Fibroblast of the aortic adventitia (primary cell): ENCODE data around the gene MYO1C. TPM values are rescaled to one million over a fixed set of nuclear protein-coding genes. Genes with fewer than 3 reads are reported as not detected.

Source experiments
- DNase-seq: peaks from one replicate; pipeline ENCODE4 v3.0.0-alpha.2; 2010; ENCODE audit warnings: low read depth
- H3K4me3 ChIP-seq: 2 replicates; pipeline ENCODE4 v1.5.1; 2011; ENCODE audit warnings: low read depth, mild to moderate bottlenecking, control low read depth, low read length, moderate library complexity
- total RNA-seq: library from RNA; depleted of rRNA; stranded (reverse); fragments of >200 nt; gene quantifications from 2 replicates; pipeline ENCODE4 v1.2.3, GENCODE V29; 2012; ENCODE audit warnings: low replicate concordance
- TF ChIP-seq, protein P1 (sequence below): IDR thresholded peaks from 2 replicates; pipeline ENCODE4 v1.5.1; 2011; ENCODE audit warnings: mild to moderate bottlenecking, low read length, control low read depth, inconsistent platforms; ENCODE audit not compliant: insufficient read depth

The MYO1C gene
- total RNA-seq, 1 donor = 139 TPM

DNA sequence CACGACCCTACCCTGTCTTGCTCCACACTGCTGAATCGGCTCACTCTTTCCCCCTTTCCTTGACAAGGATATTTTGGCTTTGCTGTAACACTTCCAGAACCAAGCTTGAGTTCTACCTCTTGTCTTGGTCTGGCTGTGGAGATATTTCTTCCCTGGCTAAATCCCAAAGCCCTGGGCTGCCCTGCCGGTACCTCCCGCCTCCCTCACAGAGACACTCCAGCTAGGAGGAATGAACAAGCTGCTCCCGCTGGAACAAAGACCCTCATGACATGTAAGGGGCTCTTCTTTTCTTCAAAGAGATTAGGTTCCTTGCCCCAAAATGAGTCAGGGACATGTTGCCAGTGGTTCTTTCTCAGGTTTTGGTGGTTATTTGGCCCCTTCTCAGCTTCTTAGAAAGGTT is 13.1 kb upstream of the MYO1C start:
- TF ChIP-seq, protein P1, sequence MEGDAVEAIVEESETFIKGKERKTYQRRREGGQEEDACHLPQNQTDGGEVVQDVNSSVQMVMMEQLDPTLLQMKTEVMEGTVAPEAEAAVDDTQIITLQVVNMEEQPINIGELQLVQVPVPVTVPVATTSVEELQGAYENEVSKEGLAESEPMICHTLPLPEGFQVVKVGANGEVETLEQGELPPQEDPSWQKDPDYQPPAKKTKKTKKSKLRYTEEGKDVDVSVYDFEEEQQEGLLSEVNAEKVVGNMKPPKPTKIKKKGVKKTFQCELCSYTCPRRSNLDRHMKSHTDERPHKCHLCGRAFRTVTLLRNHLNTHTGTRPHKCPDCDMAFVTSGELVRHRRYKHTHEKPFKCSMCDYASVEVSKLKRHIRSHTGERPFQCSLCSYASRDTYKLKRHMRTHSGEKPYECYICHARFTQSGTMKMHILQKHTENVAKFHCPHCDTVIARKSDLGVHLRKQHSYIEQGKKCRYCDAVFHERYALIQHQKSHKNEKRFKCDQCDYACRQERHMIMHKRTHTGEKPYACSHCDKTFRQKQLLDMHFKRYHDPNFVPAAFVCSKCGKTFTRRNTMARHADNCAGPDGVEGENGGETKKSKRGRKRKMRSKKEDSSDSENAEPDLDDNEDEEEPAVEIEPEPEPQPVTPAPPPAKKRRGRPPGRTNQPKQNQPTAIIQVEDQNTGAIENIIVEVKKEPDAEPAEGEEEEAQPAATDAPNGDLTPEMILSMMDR = no peak
- DNase-seq = no peak
- no peak overlapping the region for H3K4me3 ChIP-seq

DNA sequence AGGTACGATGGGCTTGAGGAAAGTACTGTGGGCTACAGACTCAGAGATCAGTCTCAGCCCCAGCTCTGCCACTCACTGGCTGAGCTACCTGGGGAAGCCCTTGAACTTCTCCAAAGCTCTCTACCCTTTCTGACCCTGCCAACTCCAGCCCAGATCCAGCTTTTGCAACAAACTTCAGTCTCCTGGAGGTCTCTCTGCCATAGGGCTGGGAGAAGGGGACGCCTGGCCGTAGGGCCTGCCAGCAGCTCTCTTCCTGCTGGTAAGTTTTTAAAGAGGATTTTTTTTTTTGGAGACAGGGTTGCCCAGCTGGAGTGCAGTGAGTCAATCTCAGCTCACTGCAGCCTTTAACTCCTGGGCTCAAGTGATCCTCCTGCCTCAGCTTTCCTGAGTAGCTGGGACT is 12.4 kb upstream of the MYO1C start:
- H3K4me3 ChIP-seq = no peak overlapping the region
- TF ChIP-seq, protein P1 = no peak
- no peak for DNase-seq

DNA sequence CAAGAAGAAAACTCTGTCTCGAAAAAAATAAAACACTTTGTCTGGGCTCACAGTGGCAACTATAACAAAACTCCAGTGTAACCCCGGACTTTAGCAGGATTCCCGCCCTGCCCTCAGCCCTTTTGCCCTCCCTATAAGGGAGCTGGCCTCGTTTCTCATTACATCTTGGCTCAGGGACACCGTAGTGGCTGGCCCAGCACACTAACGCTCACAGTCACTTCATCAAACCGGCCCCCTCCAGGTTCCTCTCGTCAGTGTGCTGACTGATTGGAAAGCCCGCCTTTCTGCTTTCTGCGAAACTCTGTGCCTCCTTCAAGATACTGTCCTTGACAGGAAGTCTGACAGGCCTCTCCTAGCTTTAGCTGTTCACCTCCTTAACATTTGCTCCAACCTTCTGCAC is 11.2 kb upstream of the MYO1C start:
- H3K4me3 ChIP-seq = no peak overlapping the region
- DNase-seq = no peak
- TF ChIP-seq, protein P1 = no peak

DNA sequence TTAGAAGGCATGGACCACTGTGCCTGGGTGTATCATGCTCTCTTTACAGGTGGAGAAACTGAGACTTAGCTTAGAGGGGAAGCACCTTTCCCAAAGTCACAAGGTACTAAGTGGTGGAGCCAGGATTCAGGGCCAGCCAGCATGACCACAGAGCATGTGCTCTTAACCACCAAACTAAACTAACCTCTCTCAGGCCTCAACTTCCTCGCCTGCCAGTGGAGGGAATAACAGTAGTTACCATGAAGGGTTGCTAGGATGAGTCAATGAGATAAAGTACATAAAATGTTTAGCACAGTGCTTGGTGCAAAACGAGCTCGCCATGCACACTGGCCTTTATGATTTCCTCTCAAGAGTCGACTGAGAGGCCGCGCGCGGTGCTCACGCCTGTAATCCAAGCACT is 6.4 kb upstream of the MYO1C start:
- H3K4me3 ChIP-seq = no peak overlapping the region
- TF ChIP-seq, protein P1 = no peak
- DNase-seq = peak; percentile 43

DNA sequence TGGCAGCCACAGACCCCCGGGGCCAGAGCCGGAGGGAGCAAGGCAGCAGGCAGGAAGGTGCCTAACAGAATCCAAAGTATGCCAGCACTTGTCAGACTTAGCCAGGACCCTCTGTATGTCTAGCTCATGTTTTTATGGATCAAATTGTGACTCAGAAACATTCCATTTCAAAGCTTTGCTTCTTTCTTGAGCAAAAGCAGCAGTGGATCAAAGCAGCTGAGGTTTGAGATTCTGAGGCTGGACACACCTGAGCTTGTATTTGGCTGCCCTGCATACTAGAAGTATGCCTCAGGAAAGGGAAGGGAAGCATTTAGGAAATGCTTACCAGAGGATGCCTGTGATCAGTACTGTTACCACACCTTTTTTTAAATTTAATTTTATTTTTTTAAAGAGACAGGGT is 5.7 kb upstream of the MYO1C start:
- TF ChIP-seq, protein P1 = no peak
- no peak overlapping the region for H3K4me3 ChIP-seq
- no peak for DNase-seq

DNA sequence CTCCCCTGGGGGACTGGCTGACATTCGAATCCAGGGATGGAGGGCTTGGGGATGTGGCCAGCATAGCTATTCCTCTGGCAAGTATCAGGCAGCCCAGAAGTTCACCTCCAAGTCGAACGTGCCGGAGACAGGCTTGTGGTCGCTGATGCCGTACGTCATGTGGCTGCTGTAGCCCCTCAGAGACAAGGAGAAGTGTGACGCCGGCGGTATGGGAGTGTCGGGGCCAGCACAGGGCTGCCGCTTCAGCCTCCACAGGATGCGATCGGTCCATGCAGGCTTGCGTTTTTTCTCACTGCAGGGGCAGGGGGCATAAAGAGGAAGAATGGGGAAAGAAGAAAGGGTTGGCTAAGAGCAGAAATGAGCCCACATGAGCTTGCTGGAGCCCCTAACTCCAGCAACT is 5.3 kb upstream of the MYO1C start:
- TF ChIP-seq, protein P1 = no peak
- DNase-seq = no peak
- no peak overlapping the region for H3K4me3 ChIP-seq

DNA sequence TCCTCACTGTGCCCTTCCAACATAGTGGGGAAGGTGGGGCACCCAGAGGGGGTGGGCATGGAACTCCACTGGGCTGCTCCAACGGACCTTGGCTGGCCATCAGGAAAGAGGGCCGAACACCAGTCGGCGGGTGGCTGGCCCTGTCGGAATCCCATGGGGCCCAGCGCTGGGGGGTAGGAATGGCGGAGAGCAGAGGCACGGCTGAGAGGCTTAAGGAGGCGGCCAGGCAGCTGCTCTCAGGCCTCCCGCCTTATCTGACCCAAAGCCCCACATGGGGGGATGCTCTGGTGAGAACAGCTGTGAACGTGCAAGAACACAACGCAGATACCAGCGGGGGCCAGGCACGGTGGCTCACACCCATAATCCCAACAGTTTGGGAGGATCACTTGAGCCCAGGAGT is 4.4 kb upstream of the MYO1C start:
- no peak overlapping the region for H3K4me3 ChIP-seq
- no peak for DNase-seq
- TF ChIP-seq, protein P1 = no peak
